PFSK-1 (cell line): ENCODE data around the gene TEX13D.

Experiments
- TAF1 ChIP-seq: IDR thresholded peaks from 2 replicates; pipeline ENCODE4 v1.6.1; 2012; ENCODE audit warnings: low read length, control low read depth, borderline replicate concordance; ENCODE audit not compliant: insufficient read depth
- TF ChIP-seq, protein P1 (sequence below), 2 experiments: IDR thresholded peaks; 2 replicates each; pipeline versions ENCODE4 v1.6.1 to v1.8.0; 2011 to 2012; ENCODE audit warnings: low read depth in 2 of 2, low read length in 2 of 2, control low read depth in 1 of 2, inconsistent platforms in 1 of 2, mild to moderate bottlenecking in 1 of 2, moderate library complexity in 1 of 2; ENCODE audit not compliant: insufficient read depth in 1 of 2

DNA sequence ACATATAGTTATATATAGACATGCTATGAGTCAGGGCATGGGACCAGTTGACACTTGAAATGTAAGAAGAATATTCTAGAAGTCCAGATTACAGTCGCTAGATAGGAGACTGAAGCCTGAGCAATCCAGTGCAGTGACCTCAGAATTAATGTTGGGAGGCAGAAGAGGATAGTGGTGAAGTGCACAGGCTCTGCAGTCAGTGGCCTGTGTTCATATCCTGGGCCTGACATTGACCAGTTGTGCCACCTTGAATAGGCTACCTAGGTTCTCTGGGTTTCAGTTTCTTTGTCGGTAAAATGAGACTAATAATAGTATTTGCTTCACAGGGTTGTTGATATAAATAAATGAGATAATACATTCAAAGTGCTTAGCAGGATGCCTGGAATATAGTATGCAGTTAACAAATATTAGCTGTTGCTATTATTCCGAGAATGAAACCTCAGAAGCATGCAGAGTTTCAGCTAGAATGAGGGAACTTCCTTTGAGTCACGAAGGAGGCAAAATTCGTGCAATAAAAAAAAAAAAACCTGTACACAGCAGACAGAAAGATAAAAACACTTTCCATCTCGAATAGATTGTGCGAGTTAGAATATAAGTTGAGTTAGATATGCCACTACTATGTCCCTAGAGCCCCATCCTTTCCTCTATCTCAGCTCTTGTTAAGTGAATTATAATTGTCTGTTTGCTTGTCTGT is 9.9 kb downstream of the TEX13D start:
- TF ChIP-seq, protein P1, sequence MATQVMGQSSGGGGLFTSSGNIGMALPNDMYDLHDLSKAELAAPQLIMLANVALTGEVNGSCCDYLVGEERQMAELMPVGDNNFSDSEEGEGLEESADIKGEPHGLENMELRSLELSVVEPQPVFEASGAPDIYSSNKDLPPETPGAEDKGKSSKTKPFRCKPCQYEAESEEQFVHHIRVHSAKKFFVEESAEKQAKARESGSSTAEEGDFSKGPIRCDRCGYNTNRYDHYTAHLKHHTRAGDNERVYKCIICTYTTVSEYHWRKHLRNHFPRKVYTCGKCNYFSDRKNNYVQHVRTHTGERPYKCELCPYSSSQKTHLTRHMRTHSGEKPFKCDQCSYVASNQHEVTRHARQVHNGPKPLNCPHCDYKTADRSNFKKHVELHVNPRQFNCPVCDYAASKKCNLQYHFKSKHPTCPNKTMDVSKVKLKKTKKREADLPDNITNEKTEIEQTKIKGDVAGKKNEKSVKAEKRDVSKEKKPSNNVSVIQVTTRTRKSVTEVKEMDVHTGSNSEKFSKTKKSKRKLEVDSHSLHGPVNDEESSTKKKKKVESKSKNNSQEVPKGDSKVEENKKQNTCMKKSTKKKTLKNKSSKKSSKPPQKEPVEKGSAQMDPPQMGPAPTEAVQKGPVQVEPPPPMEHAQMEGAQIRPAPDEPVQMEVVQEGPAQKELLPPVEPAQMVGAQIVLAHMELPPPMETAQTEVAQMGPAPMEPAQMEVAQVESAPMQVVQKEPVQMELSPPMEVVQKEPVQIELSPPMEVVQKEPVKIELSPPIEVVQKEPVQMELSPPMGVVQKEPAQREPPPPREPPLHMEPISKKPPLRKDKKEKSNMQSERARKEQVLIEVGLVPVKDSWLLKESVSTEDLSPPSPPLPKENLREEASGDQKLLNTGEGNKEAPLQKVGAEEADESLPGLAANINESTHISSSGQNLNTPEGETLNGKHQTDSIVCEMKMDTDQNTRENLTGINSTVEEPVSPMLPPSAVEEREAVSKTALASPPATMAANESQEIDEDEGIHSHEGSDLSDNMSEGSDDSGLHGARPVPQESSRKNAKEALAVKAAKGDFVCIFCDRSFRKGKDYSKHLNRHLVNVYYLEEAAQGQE (IDR thresholded peaks at IDR 0.05; ENCODE audit: insufficient read depth in 1 of 2, low read depth in 2 of 2, low read length in 2 of 2): no peak
- TF ChIP-seq TAF1: no peak
